Measurements from ENCODE around the gene FKBP2.

Gene FKBP2

GRCh38 chr11:64287676-64288352 lies 46.9 kb downstream of the FKBP2 start:
- Histone ChIP-seq H3K4me1 (ENCODE audit: control insufficient read depth, insufficient read depth, low read length) (no peaks in the 10 kb centered on the region; the same call in 1 of the 2 replicates), H3K27ac (ENCODE audit: extremely low read depth, low read depth, low read length) (no peak overlapping the region), H3K4me3 (ENCODE audit: low read depth, low read length) (no peak overlapping the region), H3K9me3 (ENCODE audit: control insufficient read depth, insufficient read depth, low read depth, low read length) (no peaks in the 10 kb centered on the region), H3K36me3 (ENCODE audit: control insufficient read depth in 2 of 2, insufficient read depth in 1 of 2, low read length in 2 of 2) (peaks cover under 1 to 31% of the 10 kb centered on the region in 2 experiments; a peak in 2 of 3 replicates)
- ChIA-PET CTCF (interaction anchor here (1.0 to 1.6 kb wide), 4 partner anchors 9 to 16 kb away, joined by 3 to 7 read pairs (median 4); no protein-coding TSS in a partner anchor), POLR2A (interaction anchor here (0.5 kb wide), 1 partner anchor 835 kb away, joined by 4 read pairs; no protein-coding TSS in a partner anchor)
- TF ChIP-seq PRDM4 (tag by site-specific recombination; IDR thresholded peaks at IDR 0.05) (no peak), ZNF114 (tag by site-specific recombination; IDR thresholded peaks at IDR 0.05) (no peak), ZNF292 (tag by site-specific recombination; IDR thresholded peaks at IDR 0.05; ENCODE audit: borderline replicate concordance, low read depth) (no peak), ZNF18 (tag by site-specific recombination; IDR thresholded peaks at IDR 0.05) (no peak), ZNF133 (tag by site-specific recombination; IDR thresholded peaks at IDR 0.05) (no peak), ZNF791 (tag by site-specific recombination; IDR thresholded peaks at IDR 0.05) (no peak)

- Histone ChIP-seq H3K4me1 (ENCODE audit: control insufficient read depth, insufficient read depth, low read length) (no peaks in the 10 kb centered on the region; the same call in 1 of the 2 replicates), H3K27ac (ENCODE audit: extremely low read depth, low read depth, low read length) (no peak overlapping the region), H3K9me3 (ENCODE audit: control insufficient read depth, insufficient read depth, low read depth, low read length) (no peaks in the 10 kb centered on the region), H3K4me3 (ENCODE audit: low read depth, low read length) (no peak overlapping the region), H3K36me3 (ENCODE audit: control insufficient read depth in 2 of 2, insufficient read depth in 1 of 2, low read length in 2 of 2) (peaks cover 0 to 25% of the 10 kb centered on the region in 2 experiments; a peak in 1 of 3 replicates)
- CTCF ChIA-PET = interaction anchor here (1.2 to 1.6 kb wide), 2 partner anchors 8 to 17 kb away, joined by 3 to 7 read pairs; no protein-coding TSS in a partner anchor
- TF ChIP-seq ZNF549 (tag by site-specific recombination; IDR thresholded peaks at IDR 0.05) = no peak
- no peak for TF ChIP-seq ZNF529 (tag by site-specific recombination; IDR thresholded peaks at IDR 0.05; ENCODE audit: insufficient replicate concordance)
- TF ChIP-seq ZBTB8A (tag by site-specific recombination; IDR thresholded peaks at IDR 0.05) = no peak
- TF ChIP-seq ZNF624 (tag by site-specific recombination; IDR thresholded peaks at IDR 0.05) = no peak
- TF ChIP-seq ZNF112 (tag by site-specific recombination; IDR thresholded peaks at IDR 0.05) = no peak
- TF ChIP-seq HOXD13 (CRISPR knock-in tag; IDR thresholded peaks at IDR 0.05; ENCODE audit: borderline replicate concordance) = no peak
- no peak for TF ChIP-seq ZNF792 (tag by site-specific recombination; IDR thresholded peaks at IDR 0.05)
- no peak for TF ChIP-seq ZNF626 (tag by site-specific recombination; IDR thresholded peaks at IDR 0.05)
- no peak for TF ChIP-seq INSM2 (tag by site-specific recombination; IDR thresholded peaks at IDR 0.05)
- TF ChIP-seq ZNF426 (tag by site-specific recombination; IDR thresholded peaks at IDR 0.05) = no peak
- no peak for TF ChIP-seq PRDM2 (tag by site-specific recombination; IDR thresholded peaks at IDR 0.05; ENCODE audit: borderline replicate concordance)
- POLR2A ChIA-PET = interaction anchor here (0.6 kb wide), 1 partner anchor 17 kb away, joined by 3 read pairs; no protein-coding TSS in a partner anchor
Measured at GRCh38 chr11:64288353-64288750, 47.5 kb downstream of the FKBP2 start.
